ENCODE results near the gene GRK5. TPM values are rescaled to one million over a fixed set of nuclear protein-coding genes. Genes with fewer than 3 reads are reported as not detected.

GRK5 gene
- total RNA-seq, 1 experiment from 2014 or later, result 0.82 TPM

DNA sequence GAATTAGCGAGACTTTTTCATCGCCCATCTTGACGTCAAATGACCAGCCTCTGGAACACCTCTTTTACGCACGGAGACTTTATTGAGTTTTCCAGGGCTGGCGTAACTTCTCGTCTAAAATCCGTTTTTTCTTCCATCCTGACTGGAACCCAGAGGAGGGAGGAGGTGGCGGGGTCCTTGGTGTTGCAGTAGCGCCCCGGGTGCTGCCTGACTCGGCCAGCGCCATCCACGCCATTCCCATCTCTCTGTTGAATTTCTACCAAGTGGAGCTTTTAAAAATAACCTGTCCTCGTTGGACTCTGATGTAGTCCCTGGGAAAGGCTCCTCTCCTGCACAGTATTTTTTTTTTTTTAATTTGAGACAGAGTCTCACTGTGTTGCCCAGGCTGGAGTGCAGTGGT is 179.3 kb downstream of the GRK5 start:
- intact Hi-C loops (cut with micrococcal nuclease), result no loop called here
- Mint-ChIP-seq H3K9me3 (ENCODE audit: unreplicated experiment) (no peaks in the 10 kb centered on the region), H3K4me1 (ENCODE audit: insufficient read depth, unreplicated experiment) (no peaks in the 10 kb centered on the region), H3K4me3 (ENCODE audit: unreplicated experiment) (no peak overlapping the region), H3K36me3 (ENCODE audit: insufficient read depth, unreplicated experiment) (no peaks in the 10 kb centered on the region), H3K27me3 (ENCODE audit: insufficient read depth, unreplicated experiment) (no peaks in the 10 kb centered on the region), H3K27ac (ENCODE audit: low read depth, unreplicated experiment) (no peak overlapping the region)
- TF ChIP-seq, protein P1, sequence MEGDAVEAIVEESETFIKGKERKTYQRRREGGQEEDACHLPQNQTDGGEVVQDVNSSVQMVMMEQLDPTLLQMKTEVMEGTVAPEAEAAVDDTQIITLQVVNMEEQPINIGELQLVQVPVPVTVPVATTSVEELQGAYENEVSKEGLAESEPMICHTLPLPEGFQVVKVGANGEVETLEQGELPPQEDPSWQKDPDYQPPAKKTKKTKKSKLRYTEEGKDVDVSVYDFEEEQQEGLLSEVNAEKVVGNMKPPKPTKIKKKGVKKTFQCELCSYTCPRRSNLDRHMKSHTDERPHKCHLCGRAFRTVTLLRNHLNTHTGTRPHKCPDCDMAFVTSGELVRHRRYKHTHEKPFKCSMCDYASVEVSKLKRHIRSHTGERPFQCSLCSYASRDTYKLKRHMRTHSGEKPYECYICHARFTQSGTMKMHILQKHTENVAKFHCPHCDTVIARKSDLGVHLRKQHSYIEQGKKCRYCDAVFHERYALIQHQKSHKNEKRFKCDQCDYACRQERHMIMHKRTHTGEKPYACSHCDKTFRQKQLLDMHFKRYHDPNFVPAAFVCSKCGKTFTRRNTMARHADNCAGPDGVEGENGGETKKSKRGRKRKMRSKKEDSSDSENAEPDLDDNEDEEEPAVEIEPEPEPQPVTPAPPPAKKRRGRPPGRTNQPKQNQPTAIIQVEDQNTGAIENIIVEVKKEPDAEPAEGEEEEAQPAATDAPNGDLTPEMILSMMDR (IDR thresholded peaks at IDR 0.05; ENCODE audit: unreplicated experiment), result no peak
- no peak for DNase-seq (ENCODE audit: unreplicated experiment)
- no TSS peak for BruUV-seq (replicated peaks)
- ChIA-PET CTCF (interaction anchor here (0.6 kb wide), 1 partner anchor 209 kb away, joined by 3 read pairs; no protein-coding TSS in a partner anchor), POLR2A (no interaction called here)

DNA sequence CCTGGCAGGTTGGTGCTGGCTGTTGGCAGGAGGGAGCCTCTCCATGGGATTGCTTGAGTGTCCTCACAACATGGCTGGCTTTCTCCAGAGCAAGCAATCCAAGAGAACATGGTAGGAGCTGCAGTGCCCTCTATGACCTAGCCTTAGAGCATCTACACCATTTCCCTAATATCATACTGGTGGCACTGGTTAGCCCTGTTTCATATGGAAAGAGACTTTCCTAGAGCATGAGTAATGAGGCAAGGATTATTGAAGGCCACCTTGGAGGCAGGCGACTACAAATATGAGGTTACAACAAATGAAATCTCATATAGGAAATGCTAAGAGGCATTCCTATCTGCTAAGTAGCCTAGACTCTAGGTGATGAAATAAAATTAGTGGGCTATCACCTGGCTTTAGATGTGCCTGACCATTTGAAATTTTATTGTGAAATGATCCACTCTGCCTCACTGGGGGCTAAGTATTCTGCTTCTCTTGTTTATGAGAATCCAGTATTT is 181.5 kb downstream of the GRK5 start:
- Mint-ChIP-seq H3K9me3 (ENCODE audit: unreplicated experiment) (no peaks in the 10 kb centered on the region), H3K4me1 (ENCODE audit: insufficient read depth, unreplicated experiment) (no peaks in the 10 kb centered on the region), H3K4me3 (ENCODE audit: unreplicated experiment) (no peak overlapping the region), H3K27ac (ENCODE audit: low read depth, unreplicated experiment) (no peak overlapping the region), H3K27me3 (ENCODE audit: insufficient read depth, unreplicated experiment) (no peaks in the 10 kb centered on the region), H3K36me3 (ENCODE audit: insufficient read depth, unreplicated experiment) (peaks cover 5% of the 10 kb centered on the region)
- TF ChIP-seq, protein P1 (IDR thresholded peaks at IDR 0.05; ENCODE audit: unreplicated experiment), result no peak
- BruUV-seq (replicated peaks), result no TSS peak
- ChIA-PET CTCF (no interaction called here), POLR2A (no interaction called here)
- DNase-seq (ENCODE audit: unreplicated experiment), result no peak
- intact Hi-C loops (cut with micrococcal nuclease), result no loop called here

DNA sequence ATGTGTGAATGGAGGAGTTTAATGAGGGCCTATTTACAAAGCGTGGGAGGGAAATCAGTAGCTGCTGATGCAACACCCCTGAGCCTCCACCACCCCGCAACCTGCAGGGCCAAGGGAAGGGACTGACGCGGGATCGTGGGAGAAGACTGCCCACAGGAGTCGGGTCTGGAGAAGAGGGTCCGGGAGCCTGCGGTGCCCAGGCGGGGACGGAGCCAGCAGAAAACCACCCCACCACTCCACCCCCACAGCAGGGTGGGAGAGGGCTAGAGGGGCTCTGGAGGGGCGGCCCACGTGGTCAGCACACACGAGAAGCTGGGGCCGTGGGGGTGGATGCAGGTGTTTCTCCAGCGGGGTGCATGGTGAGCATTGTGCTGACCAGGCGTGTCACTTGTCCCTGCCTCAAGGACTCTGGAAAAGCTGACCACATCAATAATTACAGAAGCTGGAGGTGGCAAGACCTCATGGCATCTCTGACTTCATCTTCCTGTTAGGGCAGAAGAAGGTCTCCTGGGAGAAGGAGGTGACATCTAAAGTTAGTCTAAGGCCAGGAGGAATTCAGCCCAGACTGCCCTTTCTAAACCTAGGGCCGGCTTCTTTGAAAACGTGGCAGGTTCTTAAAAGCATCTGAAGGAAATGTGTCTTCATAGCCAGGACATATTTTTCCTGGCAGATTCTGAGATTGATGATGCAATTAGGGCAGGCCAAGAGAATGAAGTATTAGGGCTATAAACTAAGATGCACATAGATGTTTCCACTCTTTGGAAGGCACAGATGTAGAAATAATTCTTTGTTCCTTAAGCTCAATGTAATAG is 184.3 kb downstream of the GRK5 start:
- Mint-ChIP-seq H3K27ac (ENCODE audit: low read depth, unreplicated experiment) (no peak overlapping the region), H3K36me3 (ENCODE audit: insufficient read depth, unreplicated experiment) (peaks cover 6% of the 10 kb centered on the region), H3K4me1 (ENCODE audit: insufficient read depth, unreplicated experiment) (no peaks in the 10 kb centered on the region), H3K4me3 (ENCODE audit: unreplicated experiment) (no peak overlapping the region), H3K27me3 (ENCODE audit: insufficient read depth, unreplicated experiment) (no peaks in the 10 kb centered on the region), H3K9me3 (ENCODE audit: unreplicated experiment) (no peaks in the 10 kb centered on the region)
- TF ChIP-seq, protein P1 (IDR thresholded peaks at IDR 0.05; ENCODE audit: unreplicated experiment), result no peak
- ChIA-PET CTCF (interaction anchor here (0.6 to 1.4 kb wide), 2 partner anchors 16 to 60 kb away, joined by 3 to 4 read pairs; no protein-coding TSS in a partner anchor), POLR2A (no interaction called here)
- no TSS peak for BruUV-seq (replicated peaks)
- no peak for DNase-seq (ENCODE audit: unreplicated experiment)
- intact Hi-C loops (cut with micrococcal nuclease), result no loop called here

DNA sequence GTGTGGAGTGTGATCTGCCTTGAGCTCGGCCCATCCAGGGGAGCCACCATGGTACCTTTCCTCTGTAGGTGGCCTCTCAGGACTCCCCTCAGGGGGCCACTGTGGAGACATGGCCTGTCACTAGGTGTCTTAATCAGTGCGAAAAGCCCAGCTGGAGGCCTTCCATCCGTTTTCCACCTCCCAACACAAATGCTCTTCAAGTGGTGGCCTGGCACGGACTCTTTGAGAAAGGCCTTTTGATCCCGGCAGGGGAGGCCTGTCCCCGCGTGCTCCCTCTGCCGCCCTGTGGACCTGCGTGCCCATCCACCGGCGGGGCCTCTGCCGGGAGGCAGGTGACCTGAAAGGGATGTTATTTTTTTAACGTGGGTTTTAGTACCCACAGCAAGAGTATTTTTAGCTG is 185.6 kb downstream of the GRK5 start:
- Mint-ChIP-seq H3K27ac (ENCODE audit: low read depth, unreplicated experiment) (no peak overlapping the region), H3K36me3 (ENCODE audit: insufficient read depth, unreplicated experiment) (peaks cover 6% of the 10 kb centered on the region), H3K4me3 (ENCODE audit: unreplicated experiment) (no peak overlapping the region), H3K9me3 (ENCODE audit: unreplicated experiment) (no peaks in the 10 kb centered on the region), H3K4me1 (ENCODE audit: insufficient read depth, unreplicated experiment) (no peaks in the 10 kb centered on the region), H3K27me3 (ENCODE audit: insufficient read depth, unreplicated experiment) (no peaks in the 10 kb centered on the region)
- no peak for DNase-seq (ENCODE audit: unreplicated experiment)
- intact Hi-C loops (cut with micrococcal nuclease), result no loop called here
- ChIA-PET POLR2A (no interaction called here), CTCF (interaction anchor here (0.6 to 0.9 kb wide), 2 partner anchors 25 to 132 kb away, joined by 3 read pairs; no protein-coding TSS in a partner anchor)
- TF ChIP-seq, protein P1 (IDR thresholded peaks at IDR 0.05; ENCODE audit: unreplicated experiment), result no peak
- BruUV-seq (replicated peaks), result no TSS peak
